Measurements from ENCODE around the gene DYNLT2.

- TF ChIP-seq ATF2 (CRISPR knock-in tag; IDR thresholded peaks at IDR 0.05; ENCODE audit: borderline replicate concordance, low read depth) (no peak), ELF4 (CRISPR knock-in tag; IDR thresholded peaks at IDR 0.05; ENCODE audit: low read depth) (no peak), IRF1 (CRISPR knock-in tag; IDR thresholded peaks at IDR 0.05) (no peak), USF2 (CRISPR knock-in tag; IDR thresholded peaks at IDR 0.05) (no peak), CTCF (IDR thresholded peaks at IDR 0.05) (no peak), RELA (CRISPR knock-in tag; IDR thresholded peaks at IDR 0.05; ENCODE audit: borderline replicate concordance) (no peak), SP1 (CRISPR knock-in tag; conservative IDR thresholded peaks at IDR 0.05) (no peak), TP53 (CRISPR knock-in tag; IDR thresholded peaks at IDR 0.05) (no peak), MAX (CRISPR knock-in tag; IDR thresholded peaks at IDR 0.05) (no peak), NFYB (CRISPR knock-in tag; conservative IDR thresholded peaks at IDR 0.05; ENCODE audit: low read depth) (no peak), E2F1 (CRISPR knock-in tag; IDR thresholded peaks at IDR 0.05) (no peak), KAT7 (CRISPR knock-in tag; IDR thresholded peaks at IDR 0.05; ENCODE audit: borderline replicate concordance) (no peak), NR2C2 (CRISPR knock-in tag; IDR thresholded peaks at IDR 0.05) (no peak)
Observed at GRCh38 chr6:169726049-169726400, 25.3 kb downstream of the DYNLT2 start.
